ENCODE measurements around the gene POLR3C.

POLR3C gene

DNA sequence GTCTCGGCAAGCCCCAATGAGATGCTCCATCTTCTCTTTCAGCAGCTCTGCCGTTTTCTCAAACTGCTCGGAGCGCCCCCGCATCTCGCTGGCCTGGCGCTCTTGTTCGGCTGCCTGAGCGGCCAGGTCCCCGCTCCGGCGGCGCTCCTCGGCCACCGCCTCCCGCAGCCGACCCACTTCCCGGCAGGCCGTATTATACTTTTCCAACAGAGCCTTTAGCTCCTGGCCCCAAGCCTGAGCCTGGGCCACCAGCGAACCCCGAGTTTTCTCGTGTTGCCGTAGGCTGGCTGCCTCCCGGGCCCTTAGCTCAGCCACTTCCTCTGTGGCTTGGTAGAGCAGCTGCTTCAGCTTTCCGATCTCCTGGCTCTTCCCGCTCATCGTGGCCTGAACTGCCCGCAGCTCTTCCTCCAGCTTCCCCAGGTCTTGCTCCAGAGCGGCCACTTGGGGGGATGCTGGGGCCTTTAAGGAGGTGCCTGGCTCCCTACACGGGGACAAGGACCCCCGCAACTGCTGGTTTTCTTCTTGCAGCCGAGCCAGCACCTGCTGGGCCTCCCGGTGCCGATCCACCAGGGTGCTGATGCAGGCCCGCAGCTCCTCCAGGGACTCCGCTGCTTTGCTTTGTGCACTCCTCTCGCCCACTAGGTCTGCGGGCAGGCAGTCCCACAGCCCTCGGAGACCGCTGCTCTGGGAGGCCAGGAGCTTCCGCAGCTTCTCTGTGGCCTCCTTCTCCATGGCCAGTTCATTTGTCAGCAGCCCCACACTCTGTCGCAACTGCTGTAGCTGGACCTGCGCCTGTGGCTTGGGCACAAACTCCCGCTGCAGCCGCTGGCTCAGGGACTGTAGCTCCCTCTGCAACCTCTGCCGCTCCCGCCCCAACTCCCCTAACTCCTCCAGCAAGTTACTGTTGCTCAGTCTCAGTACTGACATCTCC lies 48.3 kb downstream of the POLR3C start:
- Histone ChIP-seq H3K27ac (ENCODE audit: low read depth, low read length) (no peak overlapping the region), H3K4me3 (ENCODE audit: low read depth, low read length) (peak overlapping the region; percentile 53), H3K9ac (ENCODE audit: low read length) (no peak overlapping the region)

DNA sequence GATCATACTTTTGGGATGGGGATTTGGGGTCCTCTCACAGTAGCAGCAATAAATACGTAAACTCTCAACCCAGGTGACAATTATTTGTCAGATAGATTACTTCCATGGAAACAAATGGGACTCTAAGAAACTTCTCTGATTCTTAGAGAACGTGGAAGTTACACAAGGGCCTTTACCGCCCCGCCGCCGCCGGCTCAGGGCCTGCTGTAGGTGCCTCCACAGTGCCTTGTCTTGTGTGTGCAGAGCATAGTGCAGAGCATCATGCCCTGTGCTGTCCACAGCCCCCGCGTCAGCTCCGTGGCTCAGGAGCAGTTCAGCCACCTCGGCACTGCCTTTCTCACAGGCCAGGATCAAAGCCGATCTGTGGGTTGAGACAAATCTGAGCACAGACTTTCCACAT lies 50.6 kb downstream of the POLR3C start:
- no peaks in the 10 kb centered on the region for H3K36me3 ChIP-seq (ENCODE audit: control insufficient read depth, insufficient read depth, low read length)
- H3K9me3 ChIP-seq (ENCODE audit: control insufficient read depth, insufficient read depth, low read depth, low read length) = no peaks in the 10 kb centered on the region
- H3K9ac ChIP-seq (ENCODE audit: low read length) = no peak overlapping the region
- no peak overlapping the region for H3K4me3 ChIP-seq (ENCODE audit: low read depth, low read length)
- H3K4me1 ChIP-seq (ENCODE audit: control insufficient read depth, insufficient read depth, low read length) = peaks cover 16% of the 10 kb centered on the region
- peaks cover 52% of the 10 kb centered on the region for H3K27me3 ChIP-seq (ENCODE audit: control insufficient read depth, insufficient read depth, low read length)
- H3K27ac ChIP-seq (ENCODE audit: low read depth, low read length) = no peak overlapping the region

More for the DNA sequence above, 48.3 kb downstream of the POLR3C start:
- no peaks in the 10 kb centered on the region for H3K36me3 ChIP-seq (ENCODE audit: control insufficient read depth, insufficient read depth, low read length)
- H3K4me1 ChIP-seq (ENCODE audit: control insufficient read depth, insufficient read depth, low read length) = peaks cover 10% of the 10 kb centered on the region
- H3K27me3 ChIP-seq (ENCODE audit: control insufficient read depth, insufficient read depth, low read length) = peaks cover 49% of the 10 kb centered on the region
- H3K9me3 ChIP-seq (ENCODE audit: control insufficient read depth, insufficient read depth, low read depth, low read length) = no peaks in the 10 kb centered on the region

DNA sequence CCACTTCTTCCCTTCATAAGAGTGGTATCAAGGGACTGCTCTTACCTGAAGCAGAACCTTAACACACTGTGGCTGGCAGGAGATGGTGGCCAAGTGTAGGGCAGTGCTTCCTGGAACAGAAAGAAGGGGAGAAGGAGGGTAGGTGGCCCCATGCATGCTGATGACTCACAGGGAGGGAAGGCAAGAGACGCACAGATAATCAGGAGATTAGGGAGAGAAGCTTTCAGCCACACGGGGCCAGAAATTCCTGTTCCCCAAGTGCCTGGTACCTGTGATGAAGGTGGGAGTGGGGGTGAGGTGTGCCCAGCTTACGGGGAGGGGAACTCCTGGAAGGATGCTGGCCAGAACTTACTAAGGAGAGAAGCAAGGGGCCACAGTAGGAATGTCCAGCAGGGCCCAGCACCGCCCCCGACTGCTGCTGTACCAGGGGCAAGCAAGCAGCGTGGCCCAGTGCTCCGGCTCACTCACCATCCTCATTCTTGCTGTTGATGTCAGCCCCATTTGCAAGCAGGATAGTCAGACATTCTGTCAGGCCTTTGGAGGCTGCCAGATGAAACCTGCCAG lies 54.0 kb downstream of the POLR3C start:
- H3K4me3 ChIP-seq (ENCODE audit: low read depth, low read length) = no peak overlapping the region
- H3K4me1 ChIP-seq (ENCODE audit: control insufficient read depth, insufficient read depth, low read length) = peaks cover 12% of the 10 kb centered on the region
- H3K36me3 ChIP-seq (ENCODE audit: control insufficient read depth, insufficient read depth, low read length) = no peaks in the 10 kb centered on the region
- H3K9ac ChIP-seq (ENCODE audit: low read length) = no peak overlapping the region
- H3K9me3 ChIP-seq (ENCODE audit: control insufficient read depth, insufficient read depth, low read depth, low read length) = no peaks in the 10 kb centered on the region
- H3K27ac ChIP-seq (ENCODE audit: low read depth, low read length) = no peak overlapping the region
- peaks cover 39% of the 10 kb centered on the region for H3K27me3 ChIP-seq (ENCODE audit: control insufficient read depth, insufficient read depth, low read length)

DNA sequence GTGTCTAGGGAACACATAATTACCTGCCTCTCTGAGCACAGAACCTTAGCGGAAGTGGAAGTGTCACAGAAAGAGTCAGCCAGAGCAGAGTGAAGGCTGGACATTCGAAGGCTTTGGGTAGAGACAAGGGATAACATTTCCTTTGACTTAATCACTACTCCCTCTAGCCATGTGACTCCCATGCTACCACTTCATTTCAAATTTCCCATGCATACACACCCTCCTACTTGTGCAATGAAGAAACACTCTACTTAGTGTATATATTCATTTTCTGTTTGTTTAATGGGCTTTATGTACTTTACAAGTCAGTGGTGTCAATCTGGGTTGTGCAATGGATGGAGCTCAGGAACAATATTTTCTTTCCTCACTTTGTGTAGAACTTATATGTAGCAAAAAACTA lies 54.7 kb downstream of the POLR3C start:
- Histone ChIP-seq H3K4me1 (ENCODE audit: control insufficient read depth, insufficient read depth, low read length) (peaks cover 10% of the 10 kb centered on the region), H3K27ac (ENCODE audit: low read depth, low read length) (no peak overlapping the region), H3K4me3 (ENCODE audit: low read depth, low read length) (no peak overlapping the region), H3K9me3 (ENCODE audit: control insufficient read depth, insufficient read depth, low read depth, low read length) (no peaks in the 10 kb centered on the region), H3K9ac (ENCODE audit: low read length) (no peak overlapping the region), H3K27me3 (ENCODE audit: control insufficient read depth, insufficient read depth, low read length) (peaks cover 38% of the 10 kb centered on the region), H3K36me3 (ENCODE audit: control insufficient read depth, insufficient read depth, low read length) (no peaks in the 10 kb centered on the region)

DNA sequence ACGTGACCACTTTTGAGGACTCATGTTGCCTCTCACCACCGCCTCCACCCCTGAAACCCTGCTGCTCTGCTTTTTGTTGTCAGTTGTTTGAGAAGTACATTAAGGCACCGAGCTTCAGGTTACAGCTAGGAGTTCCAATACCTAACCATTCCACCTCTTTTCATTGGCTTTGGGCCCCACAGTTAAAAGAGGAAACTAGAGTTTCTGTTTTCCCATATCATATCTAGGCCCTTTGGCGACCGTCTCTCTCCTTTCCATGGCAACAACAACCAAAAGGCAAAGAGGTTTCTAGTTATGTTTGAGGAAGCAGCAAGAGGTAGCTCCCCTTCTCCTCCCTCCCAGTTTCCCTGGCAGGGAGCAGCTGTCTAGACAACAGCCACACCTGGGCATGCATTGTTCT lies 55.8 kb downstream of the POLR3C start:
- H3K4me1 ChIP-seq (ENCODE audit: control insufficient read depth, insufficient read depth, low read length) = peaks cover 10% of the 10 kb centered on the region
- H3K4me3 ChIP-seq (ENCODE audit: low read depth, low read length) = no peak overlapping the region
- H3K9me3 ChIP-seq (ENCODE audit: control insufficient read depth, insufficient read depth, low read depth, low read length) = no peaks in the 10 kb centered on the region
- H3K27ac ChIP-seq (ENCODE audit: low read depth, low read length) = no peak overlapping the region
- peaks cover 38% of the 10 kb centered on the region for H3K27me3 ChIP-seq (ENCODE audit: control insufficient read depth, insufficient read depth, low read length)
- H3K9ac ChIP-seq (ENCODE audit: low read length) = no peak overlapping the region
- no peaks in the 10 kb centered on the region for H3K36me3 ChIP-seq (ENCODE audit: control insufficient read depth, insufficient read depth, low read length)

DNA sequence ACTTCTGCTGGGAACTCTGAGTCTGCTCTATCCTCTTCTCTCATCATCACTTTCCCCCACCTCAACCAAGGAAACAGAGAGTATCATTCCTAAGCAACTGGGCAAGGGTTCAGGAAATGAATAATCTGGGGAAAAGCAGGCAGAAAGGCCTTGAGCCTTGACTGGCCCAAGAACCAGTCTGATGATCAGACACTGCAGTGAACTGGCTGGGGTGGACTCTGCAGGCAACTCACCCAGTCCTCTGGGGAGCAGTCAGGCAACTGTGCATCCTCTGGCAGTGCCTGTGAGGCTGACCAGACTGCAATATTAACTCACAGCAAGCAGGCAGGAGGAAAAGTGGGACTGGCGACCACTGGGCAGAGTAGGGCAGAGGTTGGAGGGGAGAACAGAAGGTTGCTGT lies 60.7 kb downstream of the POLR3C start:
- no peaks in the 10 kb centered on the region for H3K36me3 ChIP-seq (ENCODE audit: control insufficient read depth, insufficient read depth, low read length)
- no peak overlapping the region for H3K4me3 ChIP-seq (ENCODE audit: low read depth, low read length)
- H3K27ac ChIP-seq (ENCODE audit: low read depth, low read length) = no peak overlapping the region
- peaks cover 29% of the 10 kb centered on the region for H3K27me3 ChIP-seq (ENCODE audit: control insufficient read depth, insufficient read depth, low read length)
- no peaks in the 10 kb centered on the region for H3K9me3 ChIP-seq (ENCODE audit: control insufficient read depth, insufficient read depth, low read depth, low read length)
- H3K4me1 ChIP-seq (ENCODE audit: control insufficient read depth, insufficient read depth, low read length) = peaks cover 9% of the 10 kb centered on the region
- H3K9ac ChIP-seq (ENCODE audit: low read length) = no peak overlapping the region

DNA sequence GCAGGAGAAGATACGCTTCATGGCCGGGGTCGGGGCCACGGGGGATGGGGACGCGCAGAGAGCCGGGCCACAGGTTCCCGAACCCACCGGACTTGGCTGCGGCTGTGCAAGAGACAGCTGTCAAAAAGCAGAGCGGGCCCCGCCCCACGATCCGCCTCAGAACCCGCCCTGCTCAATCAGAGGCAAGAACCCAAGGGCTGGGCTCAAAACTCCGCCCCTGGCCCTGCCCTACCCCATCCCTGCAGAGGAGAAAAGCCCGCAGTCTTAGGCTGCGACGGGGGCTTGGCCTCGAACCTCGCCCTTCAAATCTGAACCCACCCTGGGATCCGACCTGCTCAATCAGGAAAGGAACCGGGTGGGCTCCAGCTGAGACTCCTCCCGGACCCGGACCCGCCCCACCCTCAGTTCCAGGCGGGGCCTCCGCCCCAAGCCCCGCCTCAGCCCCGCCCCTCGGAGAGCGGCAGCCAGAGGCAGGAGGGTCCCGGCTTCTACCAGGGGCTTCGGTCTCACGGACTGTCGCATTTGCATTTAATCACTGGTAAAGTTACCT lies 61.8 kb downstream of the POLR3C start, which contains the start of gene ANKRD35:
TSS of gene ANKRD35 (minus strand) at position 129 of the 550 bp plus-strand sequence. CDS start at position 21, 108 bp downstream.
- Histone ChIP-seq H3K27ac (ENCODE audit: low read depth, low read length) (no peak within 1 kb of the TSS), H3K36me3 (ENCODE audit: control insufficient read depth, insufficient read depth, low read length) (no peaks in the 10 kb centered on the region), H3K9ac (ENCODE audit: low read length) (no peak within 1 kb of the TSS), H3K27me3 (ENCODE audit: control insufficient read depth, insufficient read depth, low read length) (peaks cover 29% of the 10 kb centered on the region), H3K9me3 (ENCODE audit: control insufficient read depth, insufficient read depth, low read depth, low read length) (no peaks in the 10 kb centered on the region), H3K4me3 (ENCODE audit: low read depth, low read length) (peak within 1 kb of the TSS; percentile 78), H3K4me1 (ENCODE audit: control insufficient read depth, insufficient read depth, low read length) (0 out of 2 replicates have a peak, but pooled peaks cover 5% of the 10 kb centered on the region)

DNA sequence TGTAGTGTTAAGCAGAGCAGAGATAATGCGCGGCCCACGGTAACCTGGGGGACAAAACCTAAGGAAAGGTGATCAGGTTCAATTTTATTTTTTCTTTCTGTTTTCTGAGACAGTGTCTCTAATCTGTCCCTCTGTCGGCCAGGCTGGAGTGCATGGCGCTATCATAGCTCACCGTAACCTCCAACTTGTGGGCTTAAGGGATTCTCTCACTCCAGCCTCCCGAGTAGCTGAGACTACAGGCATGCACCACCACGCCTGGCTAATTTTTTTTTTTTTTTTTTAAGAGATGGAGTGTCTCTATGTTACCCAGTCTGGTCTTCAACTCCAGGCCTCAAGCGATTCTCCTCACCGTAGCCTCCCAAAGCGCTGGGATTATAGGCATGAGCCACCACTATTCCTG lies 62.4 kb downstream of the POLR3C start:
- H3K27me3 ChIP-seq (ENCODE audit: control insufficient read depth, insufficient read depth, low read length) = peaks cover 29% of the 10 kb centered on the region
- no peak overlapping the region for H3K9ac ChIP-seq (ENCODE audit: low read length)
- H3K27ac ChIP-seq (ENCODE audit: low read depth, low read length) = no peak overlapping the region
- H3K4me1 ChIP-seq (ENCODE audit: control insufficient read depth, insufficient read depth, low read length) = peaks cover 6% of the 10 kb centered on the region; the same call in 1 of the 2 replicates
- peak overlapping the region; percentile 78 for H3K4me3 ChIP-seq (ENCODE audit: low read depth, low read length)
- no peaks in the 10 kb centered on the region for H3K36me3 ChIP-seq (ENCODE audit: control insufficient read depth, insufficient read depth, low read length)
- no peaks in the 10 kb centered on the region for H3K9me3 ChIP-seq (ENCODE audit: control insufficient read depth, insufficient read depth, low read depth, low read length)

DNA sequence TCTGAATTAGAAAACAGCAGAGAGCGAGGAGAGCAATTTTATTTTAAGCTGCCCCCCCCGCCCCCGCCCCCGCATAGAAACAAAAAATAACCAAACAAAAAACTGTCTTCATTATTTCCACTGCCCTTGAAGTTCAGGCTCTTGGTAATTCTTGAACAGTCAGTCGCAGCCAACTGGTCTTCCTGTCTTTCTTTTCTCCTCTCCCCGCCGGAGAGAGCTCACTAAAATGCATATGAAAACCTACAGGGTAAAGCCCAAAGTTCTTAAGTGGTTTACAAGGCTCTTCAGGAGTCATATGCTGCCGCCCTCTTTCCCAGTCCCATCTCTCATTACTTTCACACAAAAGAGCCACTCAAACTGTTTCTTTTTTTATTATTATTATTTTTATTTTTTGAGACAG lies 62.8 kb downstream of the POLR3C start:
- no peak overlapping the region; the same call in 1 of the 2 replicates for H3K4me3 ChIP-seq (ENCODE audit: low read depth, low read length)
- peaks cover 29% of the 10 kb centered on the region for H3K27me3 ChIP-seq (ENCODE audit: control insufficient read depth, insufficient read depth, low read length)

DNA sequence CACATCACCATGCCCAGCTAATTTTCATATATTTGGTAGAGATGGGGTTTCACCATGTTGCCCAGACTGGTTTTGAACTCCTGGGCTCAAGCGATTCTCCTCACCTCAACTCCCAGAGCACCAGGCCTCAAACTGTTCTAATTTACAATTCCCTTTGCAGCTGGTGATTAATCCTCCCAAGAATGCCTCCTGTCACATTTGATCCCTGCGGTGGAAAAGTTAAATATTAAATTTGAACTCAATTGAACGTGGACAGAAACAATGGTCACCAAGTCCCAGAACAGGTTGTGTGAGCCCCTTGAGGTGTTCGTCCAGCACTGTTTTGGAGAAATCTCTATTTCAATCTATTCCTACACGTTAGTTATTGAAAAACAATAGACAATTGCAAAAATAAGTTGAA lies 63.6 kb downstream of the POLR3C start:
- Histone ChIP-seq H3K36me3 (ENCODE audit: control insufficient read depth, insufficient read depth, low read length) (no peaks in the 10 kb centered on the region), H3K9me3 (ENCODE audit: control insufficient read depth, insufficient read depth, low read depth, low read length) (no peaks in the 10 kb centered on the region), H3K9ac (ENCODE audit: low read length) (no peak overlapping the region), H3K4me1 (ENCODE audit: control insufficient read depth, insufficient read depth, low read length) (peaks cover 15% of the 10 kb centered on the region), H3K4me3 (ENCODE audit: low read depth, low read length) (no peak overlapping the region), H3K27me3 (ENCODE audit: control insufficient read depth, insufficient read depth, low read length) (peaks cover 27% of the 10 kb centered on the region), H3K27ac (ENCODE audit: low read depth, low read length) (no peak overlapping the region)

More for the DNA sequence above, 62.8 kb downstream of the POLR3C start:
- no peak overlapping the region for H3K9ac ChIP-seq (ENCODE audit: low read length)
- H3K9me3 ChIP-seq (ENCODE audit: control insufficient read depth, insufficient read depth, low read depth, low read length) = no peaks in the 10 kb centered on the region
- H3K36me3 ChIP-seq (ENCODE audit: control insufficient read depth, insufficient read depth, low read length) = no peaks in the 10 kb centered on the region
- H3K4me1 ChIP-seq (ENCODE audit: control insufficient read depth, insufficient read depth, low read length) = peaks cover 10% of the 10 kb centered on the region
- no peak overlapping the region for H3K27ac ChIP-seq (ENCODE audit: low read depth, low read length)

DNA sequence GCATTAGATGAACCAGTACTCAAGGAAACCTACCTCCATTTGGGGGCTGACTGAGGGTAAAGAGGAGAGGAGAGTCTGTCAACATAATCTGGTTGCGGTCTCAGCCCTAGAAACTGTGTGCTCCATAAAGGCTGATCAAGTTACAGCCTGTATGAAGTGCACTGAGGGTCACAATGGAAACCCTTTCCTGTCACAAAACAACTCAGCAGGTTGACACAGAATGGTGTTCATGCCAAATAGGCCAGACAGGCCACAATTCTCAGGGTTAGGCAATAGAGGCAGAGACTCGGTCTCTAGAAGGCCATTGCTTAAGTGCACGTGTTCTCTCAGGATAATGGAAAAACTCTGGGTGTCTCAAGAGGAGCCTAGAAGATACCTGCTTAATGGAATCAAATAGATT lies 65.7 kb downstream of the POLR3C start:
- H3K9ac ChIP-seq (ENCODE audit: low read length) = no peak overlapping the region
- no peak overlapping the region for H3K4me3 ChIP-seq (ENCODE audit: low read depth, low read length)
- H3K9me3 ChIP-seq (ENCODE audit: control insufficient read depth, insufficient read depth, low read depth, low read length) = no peaks in the 10 kb centered on the region
- no peaks in the 10 kb centered on the region for H3K36me3 ChIP-seq (ENCODE audit: control insufficient read depth, insufficient read depth, low read length)
- H3K27me3 ChIP-seq (ENCODE audit: control insufficient read depth, insufficient read depth, low read length) = peaks cover 9% of the 10 kb centered on the region
- H3K27ac ChIP-seq (ENCODE audit: low read depth, low read length) = no peak overlapping the region
- peaks cover 15% of the 10 kb centered on the region for H3K4me1 ChIP-seq (ENCODE audit: control insufficient read depth, insufficient read depth, low read length)

Data from HUES6 (cell line).